Upper lobe of left lung (tissue), 4 donors: ENCODE data around the gene TSPYL4.

Source experiments
- POLR2A ChIP-seq, 4 donors: fragments of 450-650 bp; IDR thresholded peaks; one replicate each; pipeline ENCODE4 v1.5.1; 2016 to 2017; ENCODE audit warnings: antibody characterized with exemption in 4 of 4, mild to moderate bottlenecking in 2 of 4
- POLR2AphosphoS5 ChIP-seq, 2 donors: sonication (generic); formaldehyde crosslinking; IDR thresholded peaks; one replicate each; pipeline ENCODE4 v1.5.1; 2017; ENCODE audit warnings: antibody characterized with exemption in 2 of 2
- TF ChIP-seq, protein P1 (sequence below), 6 experiments: fragments of 450-650 bp in 4 of 6; fragments of 200-600 bp in 2 of 6; sonication (generic) in 2 of 6; IDR thresholded peaks; one replicate each; pipeline ENCODE4 v1.5.1; 2016 to 2019; ENCODE audit warnings: antibody characterized with exemption in 6 of 6

GRCh38 chr6:116214681-116215080 is 39.2 kb downstream of the TSPYL4 start:
- TF ChIP-seq, protein P1, sequence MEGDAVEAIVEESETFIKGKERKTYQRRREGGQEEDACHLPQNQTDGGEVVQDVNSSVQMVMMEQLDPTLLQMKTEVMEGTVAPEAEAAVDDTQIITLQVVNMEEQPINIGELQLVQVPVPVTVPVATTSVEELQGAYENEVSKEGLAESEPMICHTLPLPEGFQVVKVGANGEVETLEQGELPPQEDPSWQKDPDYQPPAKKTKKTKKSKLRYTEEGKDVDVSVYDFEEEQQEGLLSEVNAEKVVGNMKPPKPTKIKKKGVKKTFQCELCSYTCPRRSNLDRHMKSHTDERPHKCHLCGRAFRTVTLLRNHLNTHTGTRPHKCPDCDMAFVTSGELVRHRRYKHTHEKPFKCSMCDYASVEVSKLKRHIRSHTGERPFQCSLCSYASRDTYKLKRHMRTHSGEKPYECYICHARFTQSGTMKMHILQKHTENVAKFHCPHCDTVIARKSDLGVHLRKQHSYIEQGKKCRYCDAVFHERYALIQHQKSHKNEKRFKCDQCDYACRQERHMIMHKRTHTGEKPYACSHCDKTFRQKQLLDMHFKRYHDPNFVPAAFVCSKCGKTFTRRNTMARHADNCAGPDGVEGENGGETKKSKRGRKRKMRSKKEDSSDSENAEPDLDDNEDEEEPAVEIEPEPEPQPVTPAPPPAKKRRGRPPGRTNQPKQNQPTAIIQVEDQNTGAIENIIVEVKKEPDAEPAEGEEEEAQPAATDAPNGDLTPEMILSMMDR (IDR thresholded peaks at IDR 0.05), result no peak
- TF ChIP-seq POLR2A (IDR thresholded peaks at IDR 0.05) (no peak), POLR2AphosphoS5 (IDR thresholded peaks at IDR 0.05) (no peak)
